ENCODE results near the gene LLGL2.

LLGL2 gene

GRCh38 chr17:75557075-75557851 is 31.8 kb downstream of the LLGL2 start:
- DNase-seq (ENCODE audit: low spot score in 2 of 2) (no peak), ATAC-seq (replicated peaks; ENCODE audit: extremely low read depth, poor library complexity, severe bottlenecking) (no peak)
- Mint-ChIP-seq H3K9me3 (no peaks in the 10 kb centered on the region), H3K27me3 (no peaks in the 10 kb centered on the region), H3K4me3 (no peak overlapping the region), H3K4me1 (no peaks in the 10 kb centered on the region), H3K27ac (ENCODE audit: low read depth) (no peak overlapping the region), H3K36me3 (ENCODE audit: insufficient read depth) (peaks cover 15% of the 10 kb centered on the region)

- Mint-ChIP-seq H3K27me3 (no peaks in the 10 kb centered on the region), H3K4me1 (no peaks in the 10 kb centered on the region), H3K9me3 (no peaks in the 10 kb centered on the region), H3K4me3 (no peak overlapping the region), H3K36me3 (ENCODE audit: insufficient read depth) (peaks cover 17% of the 10 kb centered on the region), H3K27ac (ENCODE audit: low read depth) (no peak overlapping the region)
- ATAC-seq (replicated peaks; ENCODE audit: extremely low read depth, poor library complexity, severe bottlenecking) = no peak
- DNase-seq (ENCODE audit: low spot score in 2 of 2) = no peak
Observed at GRCh38 chr17:75557852-75558665, 32.6 kb downstream of the LLGL2 start.

GRCh38 chr17:75558666-75559530 is 33.4 kb downstream of the LLGL2 start:
- H3K27me3 Mint-ChIP-seq = no peaks in the 10 kb centered on the region

GRCh38 chr17:75559958-75560533 is 34.5 kb downstream of the LLGL2 start:
- no peaks in the 10 kb centered on the region for H3K9me3 Mint-ChIP-seq
- no peak for ATAC-seq (replicated peaks; ENCODE audit: extremely low read depth, poor library complexity, severe bottlenecking)
- H3K27me3 Mint-ChIP-seq = no peaks in the 10 kb centered on the region
- no peak overlapping the region for H3K27ac Mint-ChIP-seq (ENCODE audit: low read depth)
- H3K4me3 Mint-ChIP-seq = no peak overlapping the region
- H3K36me3 Mint-ChIP-seq (ENCODE audit: insufficient read depth) = peaks cover 16% of the 10 kb centered on the region
- no peak for DNase-seq (ENCODE audit: low spot score in 2 of 2)
- H3K4me1 Mint-ChIP-seq = no peaks in the 10 kb centered on the region

More at GRCh38 chr17:75558666-75559530, 33.4 kb downstream of the LLGL2 start:
- DNase-seq (ENCODE audit: low spot score in 2 of 2) (no peak), ATAC-seq (replicated peaks; ENCODE audit: extremely low read depth, poor library complexity, severe bottlenecking) (no peak)
- Mint-ChIP-seq H3K4me3 (no peak overlapping the region), H3K4me1 (no peaks in the 10 kb centered on the region), H3K9me3 (no peaks in the 10 kb centered on the region), H3K27ac (ENCODE audit: low read depth) (peak overlapping the region; percentile 19), H3K36me3 (ENCODE audit: insufficient read depth) (peaks cover 18% of the 10 kb centered on the region)

- Mint-ChIP-seq H3K27me3 (no peaks in the 10 kb centered on the region), H3K9me3 (no peaks in the 10 kb centered on the region), H3K27ac (ENCODE audit: low read depth) (no peak overlapping the region), H3K4me1 (no peaks in the 10 kb centered on the region), H3K36me3 (ENCODE audit: insufficient read depth) (peaks cover 30% of the 10 kb centered on the region), H3K4me3 (no peak overlapping the region)
- ATAC-seq (replicated peaks; ENCODE audit: extremely low read depth, poor library complexity, severe bottlenecking) (no peak), DNase-seq (ENCODE audit: low spot score in 2 of 2) (no peak)
Observed at GRCh38 chr17:75561927-75562603, 36.6 kb downstream of the LLGL2 start.

GRCh38 chr17:75563063-75563758 is 37.7 kb downstream of the LLGL2 start:
- H3K36me3 Mint-ChIP-seq (ENCODE audit: insufficient read depth) = peaks cover 34% of the 10 kb centered on the region
- no peak overlapping the region for H3K27ac Mint-ChIP-seq (ENCODE audit: low read depth)
- no peak overlapping the region for H3K4me3 Mint-ChIP-seq
- H3K4me1 Mint-ChIP-seq = no peaks in the 10 kb centered on the region
- DNase-seq (ENCODE audit: low spot score in 2 of 2) (no peak), ATAC-seq (replicated peaks; ENCODE audit: extremely low read depth, poor library complexity, severe bottlenecking) (no peak)
- H3K27me3 Mint-ChIP-seq = no peaks in the 10 kb centered on the region
- no peaks in the 10 kb centered on the region for H3K9me3 Mint-ChIP-seq

- ATAC-seq (replicated peaks; ENCODE audit: extremely low read depth, poor library complexity, severe bottlenecking) = no peak
- H3K36me3 Mint-ChIP-seq (ENCODE audit: insufficient read depth) = peaks cover 34% of the 10 kb centered on the region
- no peak overlapping the region for H3K27ac Mint-ChIP-seq (ENCODE audit: low read depth)
Observed at GRCh38 chr17:75564195-75564594, 38.7 kb downstream of the LLGL2 start.

GRCh38 chr17:75565066-75565465 is 39.6 kb downstream of the LLGL2 start:
- H3K4me3 Mint-ChIP-seq = no peak overlapping the region
- no peaks in the 10 kb centered on the region for H3K4me1 Mint-ChIP-seq
- ATAC-seq (replicated peaks; ENCODE audit: extremely low read depth, poor library complexity, severe bottlenecking) (no peak), DNase-seq (ENCODE audit: low spot score in 2 of 2) (no peak)
- peaks cover 27% of the 10 kb centered on the region for H3K36me3 Mint-ChIP-seq (ENCODE audit: insufficient read depth)
- H3K27me3 Mint-ChIP-seq = no peaks in the 10 kb centered on the region
- H3K9me3 Mint-ChIP-seq = no peaks in the 10 kb centered on the region
- H3K27ac Mint-ChIP-seq (ENCODE audit: low read depth) = peak overlapping the region; percentile 46

More at GRCh38 chr17:75564195-75564594, 38.7 kb downstream of the LLGL2 start:
- no peak for DNase-seq (ENCODE audit: low spot score in 2 of 2)
- Mint-ChIP-seq H3K9me3 (no peaks in the 10 kb centered on the region), H3K27me3 (no peaks in the 10 kb centered on the region), H3K4me3 (no peak overlapping the region), H3K4me1 (no peaks in the 10 kb centered on the region)

- Mint-ChIP-seq H3K9me3 (no peaks in the 10 kb centered on the region), H3K36me3 (ENCODE audit: insufficient read depth) (peaks cover 26% of the 10 kb centered on the region), H3K27me3 (no peaks in the 10 kb centered on the region), H3K4me1 (no peaks in the 10 kb centered on the region), H3K27ac (ENCODE audit: low read depth) (peak overlapping the region; percentile 46), H3K4me3 (no peak overlapping the region)
- ATAC-seq (replicated peaks; ENCODE audit: extremely low read depth, poor library complexity, severe bottlenecking) (no peak), DNase-seq (ENCODE audit: low spot score in 2 of 2) (no peak)
Observed at GRCh38 chr17:75565618-75566017, 40.1 kb downstream of the LLGL2 start.

- H3K4me1 Mint-ChIP-seq = no peaks in the 10 kb centered on the region
Observed at GRCh38 chr17:75566416-75566815, 40.9 kb downstream of the LLGL2 start.

GRCh38 chr17:75566834-75567233 is 41.3 kb downstream of the LLGL2 start:
- Mint-ChIP-seq H3K4me3 (no peak overlapping the region), H3K36me3 (ENCODE audit: insufficient read depth) (peaks cover 28% of the 10 kb centered on the region), H3K9me3 (no peaks in the 10 kb centered on the region), H3K27me3 (no peaks in the 10 kb centered on the region), H3K27ac (ENCODE audit: low read depth) (no peak overlapping the region), H3K4me1 (no peaks in the 10 kb centered on the region)
- DNase-seq (ENCODE audit: low spot score in 2 of 2) (no peak), ATAC-seq (replicated peaks; ENCODE audit: extremely low read depth, poor library complexity, severe bottlenecking) (no peak)

More at GRCh38 chr17:75566416-75566815, 40.9 kb downstream of the LLGL2 start:
- ATAC-seq (replicated peaks; ENCODE audit: extremely low read depth, poor library complexity, severe bottlenecking) (no peak), DNase-seq (ENCODE audit: low spot score in 2 of 2) (no peak)
- Mint-ChIP-seq H3K4me3 (no peak overlapping the region), H3K27ac (ENCODE audit: low read depth) (no peak overlapping the region), H3K9me3 (no peaks in the 10 kb centered on the region), H3K36me3 (ENCODE audit: insufficient read depth) (peaks cover 27% of the 10 kb centered on the region), H3K27me3 (no peaks in the 10 kb centered on the region)

All from central memory CD8-positive, alpha-beta T cell (primary cell).